ACC112 (cell line): ENCODE measurements around the gene CARMIL3.

ENCODE experiments used
- H2AFZ ChIP-seq: fragments of 200-600 bp; sonication (generic); one replicate; pipeline ENCODE4 v1.6.0; 2017; ENCODE audit warnings: antibody characterized with exemption, low read length; ENCODE audit not compliant: unreplicated experiment
- H3K27ac ChIP-seq: fragments of 200-600 bp; sonication (generic); 2 replicates; pipeline ENCODE4 v1.5.1; 2014; ENCODE audit warnings: low read depth, mild to moderate bottlenecking, antibody characterized with exemption, low read length, moderate library complexity
- H3K27me3 ChIP-seq: fragments of 200-600 bp; sonication (generic); 2 replicates; pipeline ENCODE4 v1.6.1; 2014; ENCODE audit warnings: mild to moderate bottlenecking, antibody characterized with exemption, low read length, moderate library complexity, mixed read lengths; ENCODE audit not compliant: insufficient read depth
- H3K36me3 ChIP-seq: fragments of 200-600 bp; sonication (generic); 2 replicates; pipeline ENCODE4 v1.6.1; 2016; ENCODE audit warnings: mild to moderate bottlenecking, antibody characterized with exemption, low read length, moderate library complexity, mixed read lengths; ENCODE audit not compliant: insufficient read depth
- H3K4me1 ChIP-seq: fragments of 200-600 bp; sonication (generic); one replicate; pipeline ENCODE4 v1.6.1; 2016; ENCODE audit warnings: low read length, mixed read lengths; ENCODE audit not compliant: insufficient read depth, unreplicated experiment, control insufficient read depth
- H3K4me3 ChIP-seq: fragments of 200-600 bp; sonication (generic); 2 replicates; pipeline ENCODE4 v1.5.1; 2014; ENCODE audit warnings: mild to moderate bottlenecking, low read depth, low read length
- H3K79me2 ChIP-seq: fragments of 200-600 bp; sonication (generic); one replicate; pipeline ENCODE4 v1.6.0; 2016; ENCODE audit warnings: low read length; ENCODE audit not compliant: control insufficient read depth, unreplicated experiment, insufficient read depth

Gene CARMIL3

DNA sequence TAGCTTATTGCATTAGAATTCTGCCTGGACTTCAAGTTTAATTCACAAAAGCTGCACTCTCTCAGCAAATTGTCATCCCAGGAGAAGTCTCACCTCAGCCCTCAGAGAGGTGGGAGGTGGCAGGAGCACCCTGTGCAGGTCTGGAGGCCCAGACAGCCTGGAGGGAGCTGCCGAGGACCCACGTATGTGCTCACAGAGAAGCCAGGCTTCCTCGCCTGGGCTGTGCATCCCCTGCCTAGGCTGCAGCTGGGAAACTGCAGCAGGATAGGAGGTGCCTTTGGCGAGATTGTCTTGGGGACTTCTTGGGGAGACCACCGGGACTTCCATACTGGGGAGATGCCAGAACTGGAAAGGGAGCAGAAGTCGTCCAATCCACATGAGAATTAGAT is 28.3 kb downstream of the CARMIL3 start:
- Histone ChIP-seq H3K27me3 (peaks cover 56% of the 10 kb centered on the region), H3K4me1 (peaks cover 4% of the 10 kb centered on the region), H2AFZ (no peak overlapping the region), H3K27ac (no peak overlapping the region), H3K36me3 (no peaks in the 10 kb centered on the region), H3K79me2 (no peaks in the 10 kb centered on the region), H3K4me3 (no peak overlapping the region)

DNA sequence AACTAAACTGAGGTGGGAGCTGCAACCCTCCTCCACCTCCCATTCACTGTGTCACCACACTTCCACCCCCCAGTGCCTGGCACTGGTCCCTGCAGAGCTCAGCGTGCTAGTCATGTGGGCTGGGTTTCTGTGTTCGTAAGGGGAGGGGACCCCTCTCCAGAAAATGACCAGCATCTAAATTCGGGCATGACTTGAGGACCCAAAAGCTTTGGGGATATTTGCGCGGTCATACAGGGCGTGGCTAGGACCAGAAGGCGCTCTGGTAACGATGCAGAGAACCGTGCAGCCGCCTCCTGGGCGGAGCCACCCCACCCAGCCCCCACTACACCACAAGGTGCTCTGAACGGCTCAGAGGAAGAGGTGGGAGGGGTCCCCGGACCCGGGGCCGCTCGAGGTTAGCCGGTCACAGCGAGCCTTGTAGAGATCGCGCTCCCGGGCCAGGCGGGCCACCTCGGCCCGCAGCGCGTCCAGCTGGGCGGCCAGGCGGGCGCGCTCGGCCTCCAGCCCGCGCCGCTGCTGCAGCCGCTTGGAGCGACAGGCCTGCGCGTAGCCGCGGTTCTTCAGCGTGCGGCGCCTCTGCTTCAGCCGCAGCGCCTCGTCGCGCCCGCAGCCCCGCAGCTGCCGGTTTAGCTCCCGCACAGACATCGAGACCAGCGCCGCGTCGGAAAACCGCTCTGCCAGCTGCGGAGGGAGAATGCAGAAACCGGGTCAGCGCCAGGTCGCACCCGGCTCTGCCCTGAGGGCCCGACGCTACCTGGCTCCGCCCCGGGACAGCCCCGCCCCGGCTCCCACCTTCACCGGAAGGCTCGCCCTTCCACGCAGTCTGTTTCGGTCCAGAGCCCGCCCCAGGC is 29.3 kb downstream of the CARMIL3 start:
- peak overlapping the region; percentile 83 for H3K4me3 ChIP-seq
- no peaks in the 10 kb centered on the region for H3K36me3 ChIP-seq
- no peak overlapping the region for H3K27ac ChIP-seq
- no peaks in the 10 kb centered on the region for H3K79me2 ChIP-seq
- peak overlapping the region; percentile 86 for H2AFZ ChIP-seq
- H3K27me3 ChIP-seq, result peaks cover 49% of the 10 kb centered on the region
- peaks cover 4% of the 10 kb centered on the region for H3K4me1 ChIP-seq

DNA sequence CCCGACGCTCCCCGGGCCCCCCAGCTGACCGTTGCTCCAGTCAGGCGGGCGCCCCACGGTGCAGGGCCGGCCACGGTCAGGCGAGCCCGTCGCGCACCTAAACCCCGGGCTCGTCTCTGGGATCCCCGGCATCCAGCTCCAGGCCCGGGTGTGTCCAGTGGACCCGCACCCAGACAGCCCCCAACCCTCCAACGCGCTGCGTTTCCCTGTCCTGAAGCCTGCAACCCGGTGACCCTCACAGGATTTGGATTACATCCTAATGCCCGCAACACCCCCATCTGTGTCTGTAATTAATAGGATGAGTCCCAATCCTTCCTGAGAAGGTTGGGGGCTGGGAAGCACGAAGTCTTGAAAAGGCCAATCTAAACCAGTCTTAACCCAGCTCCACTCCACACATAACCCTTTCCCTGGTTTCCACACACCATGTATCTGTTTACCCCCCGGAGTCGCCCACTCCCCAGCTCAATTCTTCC is 30.0 kb downstream of the CARMIL3 start:
- H3K4me3 ChIP-seq, result peak overlapping the region; percentile 83
- peaks cover 4% of the 10 kb centered on the region for H3K4me1 ChIP-seq
- H3K79me2 ChIP-seq, result no peaks in the 10 kb centered on the region
- no peaks in the 10 kb centered on the region for H3K36me3 ChIP-seq
- H3K27ac ChIP-seq, result no peak overlapping the region
- H2AFZ ChIP-seq, result no peak overlapping the region
- H3K27me3 ChIP-seq, result peaks cover 49% of the 10 kb centered on the region

GRCh38 chr14:24082411-24083080 is 30.7 kb downstream of the CARMIL3 start:
- no peak overlapping the region for H3K27ac ChIP-seq
- H3K36me3 ChIP-seq, result no peaks in the 10 kb centered on the region
- H3K27me3 ChIP-seq, result peaks cover 49% of the 10 kb centered on the region
- no peak overlapping the region for H2AFZ ChIP-seq
- H3K4me3 ChIP-seq, result no peak overlapping the region
- peaks cover 4% of the 10 kb centered on the region for H3K4me1 ChIP-seq
- no peaks in the 10 kb centered on the region for H3K79me2 ChIP-seq

- H3K36me3 ChIP-seq, result no peaks in the 10 kb centered on the region
- H3K4me1 ChIP-seq, result peaks cover 4% of the 10 kb centered on the region
- H3K27ac ChIP-seq, result no peak overlapping the region
- H3K27me3 ChIP-seq, result peaks cover 49% of the 10 kb centered on the region
- H3K4me3 ChIP-seq, result no peak overlapping the region
- H3K79me2 ChIP-seq, result no peaks in the 10 kb centered on the region
- H2AFZ ChIP-seq, result no peak overlapping the region
Measured at GRCh38 chr14:24083462-24083861, 31.7 kb downstream of the CARMIL3 start.

- H3K4me3 ChIP-seq, result no peak overlapping the region
- H3K79me2 ChIP-seq, result no peaks in the 10 kb centered on the region
- H3K27ac ChIP-seq, result no peak overlapping the region
- H3K36me3 ChIP-seq, result no peaks in the 10 kb centered on the region
- peaks cover 45% of the 10 kb centered on the region for H3K27me3 ChIP-seq
- H3K4me1 ChIP-seq, result peaks cover 4% of the 10 kb centered on the region
- no peak overlapping the region for H2AFZ ChIP-seq
Measured at GRCh38 chr14:24084440-24084839, 32.6 kb downstream of the CARMIL3 start.

DNA sequence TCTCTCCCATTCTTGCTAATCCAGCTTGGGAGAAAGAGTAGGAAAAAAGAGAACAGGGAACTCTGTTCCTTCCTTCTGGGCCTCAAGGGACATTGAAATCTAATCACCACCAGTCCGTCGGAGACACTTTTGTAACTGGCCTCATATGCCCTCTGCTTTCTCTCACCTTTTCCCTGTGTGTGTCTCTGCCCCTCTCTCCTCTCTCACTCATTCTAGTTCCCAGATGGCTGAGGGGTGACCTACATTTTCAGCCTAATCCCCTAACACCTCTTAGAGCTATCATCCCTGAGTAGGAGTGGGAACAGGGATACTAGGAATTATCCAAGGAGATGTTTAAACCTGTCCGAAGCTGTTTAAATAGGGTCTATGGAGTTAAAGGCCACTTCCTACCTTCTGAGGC is 33.4 kb downstream of the CARMIL3 start:
- H3K27ac ChIP-seq, result no peak overlapping the region
- H2AFZ ChIP-seq, result no peak overlapping the region
- no peaks in the 10 kb centered on the region for H3K36me3 ChIP-seq
- H3K4me1 ChIP-seq, result peaks cover 4% of the 10 kb centered on the region
- H3K4me3 ChIP-seq, result no peak overlapping the region
- peaks cover 37% of the 10 kb centered on the region for H3K27me3 ChIP-seq
- no peaks in the 10 kb centered on the region for H3K79me2 ChIP-seq

GRCh38 chr14:24086193-24086955 is 34.6 kb downstream of the CARMIL3 start:
- Histone ChIP-seq H2AFZ (no peak overlapping the region), H3K4me1 (no peaks in the 10 kb centered on the region), H3K4me3 (no peak overlapping the region), H3K36me3 (no peaks in the 10 kb centered on the region), H3K79me2 (no peaks in the 10 kb centered on the region), H3K27me3 (peaks cover 26% of the 10 kb centered on the region), H3K27ac (no peak overlapping the region)

DNA sequence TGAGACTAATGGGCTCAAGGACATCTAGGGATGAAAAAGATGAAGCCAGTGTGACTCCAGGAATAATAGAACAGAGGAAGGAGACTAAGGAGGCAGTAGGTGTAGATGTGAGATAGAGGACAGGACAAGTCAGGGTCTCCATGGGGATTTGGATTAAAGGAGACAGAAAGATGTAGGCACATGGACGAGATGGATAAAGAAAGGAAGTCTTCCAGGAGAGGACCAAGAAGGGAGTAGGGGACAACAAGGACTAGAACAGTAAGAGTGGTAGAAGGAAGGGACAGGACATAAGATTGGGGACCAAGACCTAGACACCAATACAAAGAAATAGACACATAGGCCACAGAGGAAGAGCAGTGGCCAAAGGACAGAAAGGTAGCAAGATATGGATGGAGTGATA is 35.2 kb downstream of the CARMIL3 start:
- no peaks in the 10 kb centered on the region for H3K4me1 ChIP-seq
- H3K27me3 ChIP-seq, result peaks cover 20% of the 10 kb centered on the region
- no peak overlapping the region for H2AFZ ChIP-seq
- no peaks in the 10 kb centered on the region for H3K79me2 ChIP-seq
- no peaks in the 10 kb centered on the region for H3K36me3 ChIP-seq
- H3K27ac ChIP-seq, result no peak overlapping the region
- no peak overlapping the region for H3K4me3 ChIP-seq

- Histone ChIP-seq H3K27me3 (peaks cover 9% of the 10 kb centered on the region), H3K27ac (no peak overlapping the region), H3K4me1 (no peaks in the 10 kb centered on the region), H3K4me3 (no peak overlapping the region), H2AFZ (no peak overlapping the region), H3K36me3 (no peaks in the 10 kb centered on the region), H3K79me2 (no peaks in the 10 kb centered on the region)
Measured at GRCh38 chr14:24088095-24088494, 36.3 kb downstream of the CARMIL3 start.
